Duodenal mucosa (tissue), 2 donors: ENCODE results near the gene CCDC9B.
A peak's percentile ranks its signal among the peaks of the same experiment; 100 is the strongest.

Experiments used
- H3K27ac ChIP-seq: one replicate; pipeline ENCODE4 v1.7.0; 2013; ENCODE audit warnings: low read depth, low read length
- H3K27me3 ChIP-seq, 2 donors: one replicate each; pipeline ENCODE4 v1.7.0; 2013; ENCODE audit warnings: low read length in 2 of 2, control low read depth in 1 of 2; ENCODE audit not compliant: insufficient read depth in 2 of 2, control insufficient read depth in 1 of 2
- H3K36me3 ChIP-seq, 2 donors: one replicate each; pipeline ENCODE4 v1.7.0; 2013; ENCODE audit warnings: low read length in 2 of 2, control low read depth in 1 of 2; ENCODE audit not compliant: insufficient read depth in 2 of 2, control insufficient read depth in 1 of 2
- H3K4me1 ChIP-seq, 2 donors: one replicate each; pipeline ENCODE4 v1.7.0; 2013; ENCODE audit warnings: low read length in 2 of 2, control low read depth in 1 of 2; ENCODE audit not compliant: insufficient read depth in 2 of 2, control insufficient read depth in 1 of 2
- H3K4me3 ChIP-seq, 2 donors: one replicate each; pipeline ENCODE4 v1.7.0; 2013; ENCODE audit warnings: low read length in 2 of 2, low read depth in 1 of 2
- H3K9ac ChIP-seq, 2 donors: one replicate each; pipeline ENCODE4 v1.7.0; 2013; ENCODE audit warnings: low read length in 2 of 2, low read depth in 1 of 2
- H3K9me3 ChIP-seq, 2 donors: one replicate each; pipeline ENCODE4 v1.7.0; 2013; ENCODE audit warnings: low read length in 2 of 2, control low read depth in 1 of 2; ENCODE audit not compliant: control insufficient read depth in 1 of 2

Gene CCDC9B

GRCh38 chr15:40322531-40323238 lies 18.1 kb downstream of the CCDC9B start:
- Histone ChIP-seq H3K27ac (no peak overlapping the region), H3K9me3 (no peaks in the 10 kb centered on the region), H3K27me3 (no peaks in the 10 kb centered on the region), H3K4me1 (peaks cover 14 to 16% of the 10 kb centered on the region in 2 donors), H3K36me3 (no peaks in the 10 kb centered on the region), H3K9ac (no peak overlapping the region), H3K4me3 (peak overlapping the region; percentile 54 to 58)

- H3K9ac ChIP-seq: no peak overlapping the region
These were observed 19.8 kb downstream of the CCDC9B start for GRCh38 chr15:40320931-40321371.

GRCh38 chr15:40320409-40320808 lies 20.3 kb downstream of the CCDC9B start:
- Histone ChIP-seq H3K27ac (no peak overlapping the region), H3K36me3 (no peaks in the 10 kb centered on the region), H3K4me1 (peaks cover 9 to 14% of the 10 kb centered on the region in 2 donors), H3K4me3 (no peak overlapping the region), H3K9ac (no peak overlapping the region), H3K27me3 (peaks cover 3 to 6% of the 10 kb centered on the region in 2 donors), H3K9me3 (no peaks in the 10 kb centered on the region)

More at GRCh38 chr15:40320931-40321371, 19.8 kb downstream of the CCDC9B start:
- peaks cover 9 to 14% of the 10 kb centered on the region in 2 donors for H3K4me1 ChIP-seq
- no peak overlapping the region for H3K4me3 ChIP-seq
- H3K9me3 ChIP-seq: no peaks in the 10 kb centered on the region
- no peak overlapping the region for H3K27ac ChIP-seq
- peaks cover 0 to 4% of the 10 kb centered on the region in 2 donors for H3K27me3 ChIP-seq
- no peaks in the 10 kb centered on the region for H3K36me3 ChIP-seq

GRCh38 chr15:40317580-40317979 lies 23.2 kb downstream of the CCDC9B start:
- Histone ChIP-seq H3K9me3 (no peaks in the 10 kb centered on the region), H3K9ac (no peak overlapping the region), H3K4me3 (no peak overlapping the region), H3K27ac (no peak overlapping the region), H3K27me3 (peaks cover 6 to 10% of the 10 kb centered on the region in 2 donors), H3K4me1 (peaks cover under 1 to 2% of the 10 kb centered on the region in 2 donors), H3K36me3 (no peaks in the 10 kb centered on the region)

- no peaks in the 10 kb centered on the region for H3K9me3 ChIP-seq
- peaks cover 6 to 10% of the 10 kb centered on the region in 2 donors for H3K27me3 ChIP-seq
- H3K9ac ChIP-seq: no peak overlapping the region
- no peak overlapping the region for H3K4me3 ChIP-seq
- no peaks in the 10 kb centered on the region for H3K36me3 ChIP-seq
- H3K4me1 ChIP-seq: no peaks in the 10 kb centered on the region
- H3K27ac ChIP-seq: no peak overlapping the region
These were observed 23.8 kb downstream of the CCDC9B start for GRCh38 chr15:40316931-40317330.

GRCh38 chr15:40314723-40315276 lies 25.9 kb downstream of the CCDC9B start:
- no peaks in the 10 kb centered on the region for H3K4me1 ChIP-seq
- no peak overlapping the region for H3K4me3 ChIP-seq
- no peak overlapping the region for H3K9ac ChIP-seq
- no peaks in the 10 kb centered on the region for H3K36me3 ChIP-seq
- H3K27ac ChIP-seq: no peak overlapping the region
- H3K9me3 ChIP-seq: no peaks in the 10 kb centered on the region
- H3K27me3 ChIP-seq: peaks cover 6 to 14% of the 10 kb centered on the region in 2 donors

GRCh38 chr15:40313531-40314398 lies 27.0 kb downstream of the CCDC9B start:
- Histone ChIP-seq H3K36me3 (no peaks in the 10 kb centered on the region), H3K9ac (no peak overlapping the region), H3K4me1 (peaks cover 0 to 4% of the 10 kb centered on the region in 2 donors), H3K27ac (no peak overlapping the region), H3K9me3 (no peaks in the 10 kb centered on the region), H3K4me3 (no peak overlapping the region), H3K27me3 (peaks cover 6 to 14% of the 10 kb centered on the region in 2 donors)

- H3K36me3 ChIP-seq: no peaks in the 10 kb centered on the region
- H3K4me1 ChIP-seq: peaks cover 0 to 6% of the 10 kb centered on the region in 2 donors
- H3K4me3 ChIP-seq: no peak overlapping the region
- peaks cover 6 to 14% of the 10 kb centered on the region in 2 donors for H3K27me3 ChIP-seq
- no peaks in the 10 kb centered on the region for H3K9me3 ChIP-seq
- no peak overlapping the region for H3K9ac ChIP-seq
- H3K27ac ChIP-seq: no peak overlapping the region
These were observed 28.2 kb downstream of the CCDC9B start for GRCh38 chr15:40312370-40313158.

GRCh38 chr15:40310993-40311392 lies 29.7 kb downstream of the CCDC9B start:
- H3K4me3 ChIP-seq: no peak overlapping the region
- peaks cover 2 to 14% of the 10 kb centered on the region in 2 donors for H3K27me3 ChIP-seq
- H3K9ac ChIP-seq: no peak overlapping the region
- no peaks in the 10 kb centered on the region for H3K36me3 ChIP-seq
- H3K4me1 ChIP-seq: peaks cover 0 to 12% of the 10 kb centered on the region in 2 donors
- H3K9me3 ChIP-seq: no peaks in the 10 kb centered on the region
- H3K27ac ChIP-seq: no peak overlapping the region
